GM12872 (cell line): ENCODE results near the gene IDH3A.

Experiments
- CTCF ChIP-seq: IDR thresholded peaks from 3 replicates; pipeline ENCODE4 v1.5.1; 2011; ENCODE audit warnings: low read depth, mild to moderate bottlenecking, low read length, moderate library complexity; ENCODE audit not compliant: insufficient read depth

The IDH3A gene

DNA sequence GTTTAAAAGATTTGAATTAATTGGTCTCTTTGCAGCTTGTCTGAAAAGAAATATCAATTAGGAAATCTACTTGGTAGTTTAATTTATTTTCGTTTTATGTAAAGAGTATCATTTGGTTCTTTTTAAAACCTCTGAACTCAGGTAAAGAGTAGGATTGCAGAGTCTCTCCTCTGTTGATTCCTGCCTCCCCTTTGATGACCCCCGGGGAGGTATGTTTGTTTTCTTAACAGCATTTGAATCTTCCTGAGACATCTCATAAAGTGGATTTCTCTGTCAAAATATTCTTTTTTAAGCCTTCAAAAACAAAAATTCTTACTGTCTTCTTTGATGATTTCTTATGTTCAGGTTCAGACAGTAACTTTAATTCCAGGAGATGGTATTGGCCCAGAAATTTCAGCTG is 8.0 kb downstream of the IDH3A start:
- TF ChIP-seq CTCF = no peak

GRCh38 chr15:78159395-78159794 is 10.2 kb downstream of the IDH3A start:
- no peak for TF ChIP-seq CTCF

DNA sequence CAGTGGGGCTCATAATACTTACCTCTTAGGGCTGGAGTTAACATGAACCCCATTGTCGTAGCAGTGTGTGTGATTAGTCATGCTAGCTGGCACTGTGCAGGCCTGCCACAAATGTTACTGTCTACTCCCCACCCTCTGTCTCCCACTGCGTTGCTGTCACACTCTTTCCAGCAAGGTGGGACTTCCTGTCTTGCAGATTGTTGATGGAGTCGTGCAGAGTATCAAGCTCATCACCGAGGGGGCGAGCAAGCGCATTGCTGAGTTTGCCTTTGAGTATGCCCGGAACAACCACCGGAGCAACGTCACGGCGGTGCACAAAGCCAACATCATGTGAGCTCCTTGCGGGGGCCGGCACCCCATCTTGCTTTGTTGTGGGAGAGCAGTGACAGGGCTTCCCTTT is 12.9 kb downstream of the IDH3A start:
- no peak for TF ChIP-seq CTCF

- no peak for TF ChIP-seq CTCF
Measured at GRCh38 chr15:78164010-78164409, 14.8 kb downstream of the IDH3A start.

- TF ChIP-seq CTCF = no peak
Measured at GRCh38 chr15:78167227-78167888, 18.2 kb downstream of the IDH3A start.

DNA sequence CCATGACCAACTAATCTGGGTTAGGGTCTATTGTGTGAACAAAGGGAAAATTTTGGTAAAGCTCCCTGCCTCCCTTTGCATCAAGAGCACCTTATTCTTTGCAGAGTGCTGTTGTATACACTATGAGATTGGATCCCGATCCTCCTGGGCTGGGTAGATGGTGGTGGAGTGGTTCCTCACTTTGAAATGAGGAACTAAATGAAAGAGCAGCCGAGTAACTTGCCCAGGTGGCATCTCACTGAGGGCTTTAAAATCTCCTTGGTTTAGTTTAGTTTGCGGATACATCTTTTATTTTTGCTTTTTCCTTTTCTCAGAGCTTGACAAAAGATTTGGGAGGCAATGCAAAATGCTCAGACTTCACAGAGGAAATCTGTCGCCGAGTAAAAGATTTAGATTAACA is 19.4 kb downstream of the IDH3A start:
- TF ChIP-seq CTCF = no peak

- TF ChIP-seq CTCF = no peak
Measured at GRCh38 chr15:78170848-78171773, 21.9 kb downstream of the IDH3A start.
